VCaP (cell line): ENCODE data around the gene TBATA.

Source experiments
- H3K27ac ChIP-seq: fragments of 450-650 bp; 2 replicates; pipeline ENCODE4 v1.5.1; 2017
- TF ChIP-seq, protein P1 (sequence below): fragments of 450-650 bp; conservative IDR thresholded peaks from 2 replicates; pipeline ENCODE4 v1.5.1; 2017; ENCODE audit warnings: mild to moderate bottlenecking, moderate library complexity

Gene TBATA

DNA sequence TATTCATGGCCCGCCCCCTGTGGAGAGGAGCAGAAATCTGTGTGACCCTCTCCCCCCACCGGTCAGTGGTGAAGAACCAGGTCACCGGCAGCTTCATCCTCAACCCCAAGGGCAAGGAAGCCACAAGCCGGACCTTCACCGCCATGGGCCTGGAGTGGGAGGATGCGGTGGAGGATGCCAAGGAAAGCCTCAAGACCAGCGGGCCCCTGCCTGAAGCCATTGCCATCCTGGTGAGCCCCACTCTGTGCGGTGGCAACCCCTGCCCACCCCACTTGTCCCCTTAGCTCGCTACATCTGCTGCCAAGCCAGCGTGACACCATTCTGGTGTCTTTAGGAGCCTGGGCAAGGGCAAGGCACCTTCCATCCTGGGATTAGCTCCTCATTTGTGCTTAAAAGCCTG is 35.4 kb downstream of the TBATA start:
- TF ChIP-seq, protein P1, sequence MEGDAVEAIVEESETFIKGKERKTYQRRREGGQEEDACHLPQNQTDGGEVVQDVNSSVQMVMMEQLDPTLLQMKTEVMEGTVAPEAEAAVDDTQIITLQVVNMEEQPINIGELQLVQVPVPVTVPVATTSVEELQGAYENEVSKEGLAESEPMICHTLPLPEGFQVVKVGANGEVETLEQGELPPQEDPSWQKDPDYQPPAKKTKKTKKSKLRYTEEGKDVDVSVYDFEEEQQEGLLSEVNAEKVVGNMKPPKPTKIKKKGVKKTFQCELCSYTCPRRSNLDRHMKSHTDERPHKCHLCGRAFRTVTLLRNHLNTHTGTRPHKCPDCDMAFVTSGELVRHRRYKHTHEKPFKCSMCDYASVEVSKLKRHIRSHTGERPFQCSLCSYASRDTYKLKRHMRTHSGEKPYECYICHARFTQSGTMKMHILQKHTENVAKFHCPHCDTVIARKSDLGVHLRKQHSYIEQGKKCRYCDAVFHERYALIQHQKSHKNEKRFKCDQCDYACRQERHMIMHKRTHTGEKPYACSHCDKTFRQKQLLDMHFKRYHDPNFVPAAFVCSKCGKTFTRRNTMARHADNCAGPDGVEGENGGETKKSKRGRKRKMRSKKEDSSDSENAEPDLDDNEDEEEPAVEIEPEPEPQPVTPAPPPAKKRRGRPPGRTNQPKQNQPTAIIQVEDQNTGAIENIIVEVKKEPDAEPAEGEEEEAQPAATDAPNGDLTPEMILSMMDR: no peak
- H3K27ac ChIP-seq: no peak overlapping the region

DNA sequence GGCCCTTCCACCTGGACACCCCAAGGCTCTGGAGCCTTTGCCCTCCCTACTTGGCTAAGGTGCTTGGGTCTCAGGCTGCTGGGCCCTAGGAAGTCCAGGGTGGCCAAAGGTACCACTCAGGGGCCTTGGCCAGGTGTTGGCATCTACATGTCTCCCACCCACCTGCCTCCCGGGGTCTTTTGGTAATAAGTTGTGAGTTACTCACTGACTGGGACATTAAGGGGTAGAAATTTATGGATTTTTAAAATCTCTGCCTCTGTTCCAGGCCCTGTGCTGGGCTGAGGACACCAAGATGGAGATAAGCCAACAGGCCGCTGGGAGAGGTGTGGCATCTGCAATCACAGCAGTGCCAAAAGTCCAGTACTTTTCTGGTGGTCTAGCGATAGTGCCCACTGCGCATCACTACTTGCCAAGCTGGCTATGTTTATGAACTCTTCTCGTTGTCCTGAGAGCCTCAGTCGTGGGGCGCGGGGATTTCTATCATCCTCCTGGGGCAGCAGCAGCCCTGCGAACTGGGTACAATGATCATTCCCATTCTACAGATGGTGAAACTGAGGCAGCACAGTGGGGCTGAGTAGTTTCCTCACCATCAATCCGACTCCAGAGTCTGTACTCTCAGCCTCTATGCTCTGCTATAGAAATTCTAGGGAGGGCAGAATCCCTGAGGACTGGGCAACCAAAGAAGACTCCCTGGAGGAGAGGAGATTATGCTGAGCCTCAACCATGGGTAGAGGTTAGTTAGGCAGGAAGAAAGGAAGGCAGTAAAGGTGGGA is 36.2 kb downstream of the TBATA start:
- TF ChIP-seq, protein P1: no peak
- H3K27ac ChIP-seq: no peak overlapping the region

DNA sequence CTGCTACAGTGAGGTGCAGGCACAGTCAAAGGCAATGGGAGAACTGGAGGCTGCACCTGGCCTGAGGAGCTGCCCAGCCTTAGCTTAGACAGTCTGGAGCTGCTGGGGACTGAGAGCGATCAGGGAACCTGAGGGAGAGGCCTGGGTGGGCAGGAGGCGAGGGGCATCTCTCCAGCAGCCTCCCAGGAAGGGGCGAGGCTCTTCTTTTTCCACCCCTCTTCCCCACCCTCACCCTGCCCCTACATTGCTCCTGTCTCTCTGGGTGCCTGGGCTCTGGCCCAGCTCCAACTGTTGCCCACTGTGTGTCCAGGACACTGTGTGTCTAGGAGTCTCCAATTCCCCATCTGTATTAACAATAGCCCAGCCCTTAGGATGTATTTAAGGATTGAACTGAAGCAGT is 36.9 kb downstream of the TBATA start:
- TF ChIP-seq, protein P1: no peak
- H3K27ac ChIP-seq: no peak overlapping the region

DNA sequence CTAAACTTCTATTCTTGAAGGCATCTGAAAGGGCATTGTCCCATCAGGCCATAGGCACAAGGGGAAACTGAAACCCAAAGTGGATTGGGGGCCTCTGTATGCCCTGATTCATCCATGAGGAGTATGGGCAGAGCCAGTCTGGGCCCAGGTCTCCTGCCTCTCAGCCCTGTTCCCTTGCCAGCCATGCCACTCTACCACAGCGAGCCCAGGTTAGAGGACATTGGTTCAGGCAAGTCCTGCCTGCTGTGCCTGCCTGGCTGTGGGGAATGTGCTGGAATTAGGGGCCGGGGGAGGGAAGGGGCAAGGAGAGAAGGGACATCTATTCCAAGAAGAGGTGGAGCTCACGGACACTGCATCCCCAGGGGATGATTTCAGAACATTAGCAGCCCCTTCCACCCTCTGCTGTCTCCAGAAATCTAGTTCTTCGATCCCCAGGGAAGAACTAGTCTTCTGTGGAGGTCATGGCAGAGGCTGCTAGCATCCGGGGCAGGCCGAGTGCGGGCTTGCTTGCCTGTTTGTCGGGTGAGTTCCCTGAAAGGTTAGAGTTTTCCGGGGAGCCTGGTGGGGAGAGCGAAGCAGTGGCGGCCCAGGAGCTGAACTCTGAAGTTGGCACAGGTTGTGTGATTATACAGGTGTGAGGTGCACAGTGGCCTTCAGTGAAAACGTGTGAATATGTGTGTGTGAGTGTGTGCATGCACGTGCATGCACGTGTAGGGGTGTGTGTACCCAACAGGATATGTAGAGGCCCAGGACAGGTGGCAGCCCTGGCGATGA is 37.8 kb downstream of the TBATA start:
- TF ChIP-seq, protein P1: no peak

DNA sequence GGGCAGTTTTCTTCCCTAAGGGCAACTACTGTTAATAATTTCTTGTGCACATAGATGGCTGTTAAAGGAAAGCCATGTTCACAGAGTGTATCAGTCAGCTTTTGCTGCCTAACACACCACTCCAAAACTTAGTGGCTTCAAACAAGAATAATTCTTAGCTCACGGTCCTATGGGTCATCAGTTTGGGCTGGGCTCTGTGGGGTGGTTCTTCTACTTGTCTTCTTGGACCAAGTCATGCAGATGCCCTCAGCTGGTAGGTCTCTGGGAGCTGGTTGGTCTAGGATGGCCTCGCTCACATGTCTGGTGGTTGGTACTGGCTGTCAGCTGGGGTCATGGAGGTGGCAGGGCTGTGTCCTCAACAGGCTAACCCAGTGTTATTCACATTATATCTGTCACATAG is 39.6 kb downstream of the TBATA start:
- TF ChIP-seq, protein P1: no peak
- H3K27ac ChIP-seq: no peak overlapping the region

More for the DNA sequence above, 37.8 kb downstream of the TBATA start:
- H3K27ac ChIP-seq: no peak overlapping the region

DNA sequence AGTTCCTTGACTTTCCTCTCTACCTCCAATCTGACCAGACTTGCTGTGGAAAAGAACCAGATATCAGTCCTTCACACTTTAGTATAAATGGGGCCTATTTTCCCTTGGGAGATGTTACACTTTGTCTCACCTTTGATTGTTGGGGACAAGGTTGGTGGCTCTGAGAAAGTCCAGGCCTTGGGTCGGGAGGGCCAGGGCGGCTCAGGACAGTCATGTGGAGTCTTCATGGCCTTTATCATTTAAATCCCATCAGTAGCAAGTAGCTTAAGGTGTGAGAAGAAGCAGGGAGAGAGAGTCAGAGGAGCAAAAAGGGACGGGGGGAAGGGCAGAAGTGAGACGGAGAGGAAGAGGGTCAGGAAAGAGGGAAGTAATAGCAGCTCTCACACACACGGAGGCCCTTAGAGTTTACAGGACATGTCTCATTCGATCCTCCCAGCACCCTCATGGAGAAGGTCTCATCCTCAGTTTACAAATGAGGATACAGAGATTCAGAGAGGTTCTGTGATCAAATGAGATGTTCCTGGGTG is 40.5 kb downstream of the TBATA start:
- H3K27ac ChIP-seq: no peak overlapping the region
- TF ChIP-seq, protein P1: no peak

DNA sequence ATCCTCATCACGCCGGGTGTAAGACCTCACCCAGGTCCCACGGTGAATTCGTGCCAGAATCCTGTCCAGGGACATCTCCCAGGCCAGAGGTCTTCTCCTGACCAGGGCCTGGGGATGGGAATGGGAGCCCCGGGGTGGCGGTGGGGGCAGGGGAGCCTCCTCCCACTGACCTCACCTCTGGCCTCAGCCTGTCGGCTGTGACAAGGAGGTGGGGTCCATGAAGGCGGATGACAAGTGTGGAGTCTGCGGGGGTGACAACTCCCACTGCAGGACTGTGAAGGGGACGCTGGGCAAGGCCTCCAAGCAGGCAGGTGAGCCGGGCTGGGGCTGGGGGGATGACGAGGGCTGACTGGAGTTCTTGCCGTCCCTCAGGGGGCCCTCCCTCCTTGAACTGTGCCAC is 41.3 kb downstream of the TBATA start:
- TF ChIP-seq, protein P1: no peak
- H3K27ac ChIP-seq: no peak overlapping the region
